ENCODE data around the gene CHST3. TPM values are rescaled to one million over a fixed set of nuclear protein-coding genes. Genes with fewer than 3 reads are reported as not detected.
"Not testable (repeated sequence)": the region's sequence is repeated elsewhere in the genome, so short reads cannot be mapped to it uniquely, and the experiment has no call there.

CHST3 gene
- total RNA-seq: 10 to 100 TPM; 24.1 to 43.0 (median 38.7) TPM

GRCh38 chr10:71964098-71964742 is at the start of gene CHST3:
Gene CHST3 (plus strand): TSS chr10:71964395. CDS start chr10:72005843, 41,448 bp downstream.
- intact Hi-C loops (cut with DNase I): loop anchor here (2.0 kb wide), 1 partner anchor 45 kb away; no protein-coding TSS in a partner anchor
- Histone ChIP-seq H3K27me3 (no peaks in the 10 kb centered on the region), H3K27ac (replicated peaks in 1 of 4) (peak within 1 kb of the TSS; percentile 94 to 100 (median 98)), H3K9me3 (no peaks in the 10 kb centered on the region), H3K36me3 (no peaks in the 10 kb centered on the region), H3K4me1 (peaks cover 44 to 64% (median 59%) of the 10 kb centered on the region in 4 donors), H3K4me3 (peak within 1 kb of the TSS; percentile 68 to 94 (median 78))
- DNase-seq (ENCODE audit: extremely low spot score): no peak
- whole genome bisulfite sequencing: 0% methylated on average over 12 of the region's 77 CpGs
- TF ChIP-seq EP300 (IDR thresholded peaks at IDR 0.05): no peak
- peak; percentile 64 to 83 for TF ChIP-seq POLR2AphosphoS5 (IDR thresholded peaks at IDR 0.05)
- no peak for TF ChIP-seq POLR2A (IDR thresholded peaks at IDR 0.05; ENCODE audit: low read depth)

GRCh38 chr10:71916827-71917226 is 47.4 kb upstream of the CHST3 start:
- DNase-seq (ENCODE audit: extremely low spot score): no peak
- no peaks in the 10 kb centered on the region for H3K36me3 ChIP-seq
- intact Hi-C loops (cut with DNase I): no loop called here

GRCh38 chr10:71918992-71919391 is 45.2 kb upstream of the CHST3 start:
- Histone ChIP-seq H3K9me3 (no peaks in the 10 kb centered on the region), H3K36me3 (no peaks in the 10 kb centered on the region), H3K4me3 (no peak overlapping the region), H3K27ac (replicated peaks in 1 of 4) (no peak overlapping the region), H3K27me3 (no peaks in the 10 kb centered on the region), H3K4me1 (peaks cover 5 to 22% (median 18%) of the 10 kb centered on the region in 4 donors)
- no peak for TF ChIP-seq POLR2A (IDR thresholded peaks at IDR 0.05; ENCODE audit: low read depth)
- TF ChIP-seq POLR2AphosphoS5 (IDR thresholded peaks at IDR 0.05): no peak
- no peak for TF ChIP-seq CTCF (IDR thresholded peaks at IDR 0.05)
- no peak for TF ChIP-seq EP300 (IDR thresholded peaks at IDR 0.05)
- intact Hi-C loops (cut with DNase I): no loop called here
- 88% methylated on average over 7 of the region's 7 CpGs for WGBS
- no peak for DNase-seq (ENCODE audit: extremely low spot score)

More at GRCh38 chr10:71916827-71917226, 47.4 kb upstream of the CHST3 start:
- Histone ChIP-seq H3K27ac (replicated peaks in 1 of 4) (no peak overlapping the region), H3K9me3 (peaks cover 0 to 8% (median 0%) of the 10 kb centered on the region in 4 donors), H3K4me1 (peaks cover 5 to 16% (median 14%) of the 10 kb centered on the region in 4 donors), H3K4me3 (no peak overlapping the region), H3K27me3 (no peaks in the 10 kb centered on the region)
- TF ChIP-seq CTCF (IDR thresholded peaks at IDR 0.05) (no peak), POLR2AphosphoS5 (IDR thresholded peaks at IDR 0.05) (no peak), POLR2A (IDR thresholded peaks at IDR 0.05; ENCODE audit: low read depth) (no peak), EP300 (IDR thresholded peaks at IDR 0.05) (no peak)

GRCh38 chr10:71919956-71920539 is 44.1 kb upstream of the CHST3 start:
- H3K36me3 ChIP-seq; H3K4me3 ChIP-seq; DNase-seq (ENCODE audit: extremely low spot score); H3K9me3 ChIP-seq; intact Hi-C loops (cut with DNase I); H3K27me3 ChIP-seq; H3K27ac ChIP-seq (replicated peaks in 1 of 4): not testable (repeated sequence)
- H3K4me1 ChIP-seq: peaks cover 5 to 22% (median 18%) of the 10 kb centered on the region in 4 donors
- 83% methylated on average over 7 of the region's 7 CpGs for WGBS

GRCh38 chr10:71920540-71921323 is 43.5 kb upstream of the CHST3 start:
- TF ChIP-seq POLR2AphosphoS5 (IDR thresholded peaks at IDR 0.05): no peak
- no peak for TF ChIP-seq CTCF (IDR thresholded peaks at IDR 0.05)
- TF ChIP-seq POLR2A (IDR thresholded peaks at IDR 0.05; ENCODE audit: low read depth): no peak
- no peak for TF ChIP-seq EP300 (IDR thresholded peaks at IDR 0.05)
- intact Hi-C loops (cut with DNase I): no loop called here
- no peak for DNase-seq (ENCODE audit: extremely low spot score)
- no peaks in the 10 kb centered on the region for H3K27me3 ChIP-seq
- H3K9me3 ChIP-seq: no peaks in the 10 kb centered on the region
- no peak overlapping the region for H3K27ac ChIP-seq (replicated peaks in 1 of 4)
- H3K4me1 ChIP-seq: peaks cover 5 to 22% (median 18%) of the 10 kb centered on the region in 4 donors
- H3K4me3 ChIP-seq: no peak overlapping the region
- H3K36me3 ChIP-seq: no peaks in the 10 kb centered on the region
- 70% methylated on average over 9 of the region's 9 CpGs for WGBS
